Measurements from ENCODE around the gene CLEC9A.

Gene CLEC9A

DNA sequence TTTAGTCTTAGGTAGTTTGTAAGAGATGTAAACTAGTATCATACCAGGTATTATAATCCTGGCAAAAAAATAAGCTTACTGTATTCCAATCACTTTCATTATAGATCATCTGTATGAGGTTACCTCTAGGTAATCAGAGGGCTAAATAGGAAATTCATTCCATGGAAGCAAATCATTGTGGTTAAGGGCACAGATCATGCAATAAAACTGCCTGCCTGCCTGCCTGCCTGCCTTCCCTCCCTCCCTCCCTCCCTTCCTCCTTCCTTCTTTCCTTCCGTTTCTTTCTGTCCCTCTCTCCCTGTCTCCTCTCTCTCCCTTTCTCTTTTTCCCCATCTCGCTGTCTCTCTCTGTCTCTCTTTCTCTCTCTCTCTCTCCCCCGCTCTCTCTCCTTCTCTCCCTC is 3.2 kb upstream of the CLEC9A start:
- no peaks in the 10 kb centered on the region for H3K27me3 ChIP-seq (ENCODE audit: control insufficient read depth in 1 of 2, insufficient read depth in 2 of 2, low read length in 2 of 2)
- H3K36me3 ChIP-seq (ENCODE audit: insufficient read depth, low read length): no peaks in the 10 kb centered on the region
- H3K4me3 ChIP-seq (ENCODE audit: low read depth in 1 of 2, low read length in 2 of 2): no peak overlapping the region
- no peak overlapping the region for H3K9ac ChIP-seq (ENCODE audit: low read length)
- no peaks in the 10 kb centered on the region for H3K4me1 ChIP-seq (ENCODE audit: insufficient read depth, low read length)
- no peak overlapping the region for H3K27ac ChIP-seq (ENCODE audit: low read depth, low read length)
- no peaks in the 10 kb centered on the region for H3K9me3 ChIP-seq (ENCODE audit: low read length)

DNA sequence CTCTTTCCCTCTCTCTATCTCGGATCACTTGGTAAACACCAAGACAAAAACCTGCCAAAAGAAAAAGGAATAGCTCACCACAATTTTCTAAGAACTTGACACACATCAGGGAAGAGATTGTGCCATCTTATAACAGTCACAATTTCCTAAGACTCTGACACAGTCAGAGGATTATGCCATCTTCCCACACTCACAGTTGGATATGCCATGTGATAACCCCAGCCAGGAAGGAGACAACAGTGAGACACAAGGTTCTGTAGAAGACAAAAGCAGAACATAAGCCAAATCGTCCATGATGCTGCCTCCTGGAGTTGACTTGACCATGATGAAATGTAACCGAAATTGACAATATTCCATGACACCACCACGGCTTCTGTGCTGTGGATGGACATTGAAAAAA is 2.8 kb upstream of the CLEC9A start:
- Histone ChIP-seq H3K4me1 (ENCODE audit: insufficient read depth, low read length) (no peaks in the 10 kb centered on the region), H3K27ac (ENCODE audit: low read depth, low read length) (no peak overlapping the region), H3K9ac (ENCODE audit: low read length) (no peak overlapping the region), H3K36me3 (ENCODE audit: insufficient read depth, low read length) (no peaks in the 10 kb centered on the region), H3K4me3 (ENCODE audit: low read depth in 1 of 2, low read length in 2 of 2) (no peak overlapping the region), H3K9me3 (ENCODE audit: low read length) (no peaks in the 10 kb centered on the region), H3K27me3 (ENCODE audit: control insufficient read depth in 1 of 2, insufficient read depth in 2 of 2, low read length in 2 of 2) (no peaks in the 10 kb centered on the region)

- H3K4me3 ChIP-seq (ENCODE audit: low read depth in 1 of 2, low read length in 2 of 2): no peak overlapping the region
- no peaks in the 10 kb centered on the region for H3K9me3 ChIP-seq (ENCODE audit: low read length)
- no peak overlapping the region for H3K9ac ChIP-seq (ENCODE audit: low read length)
- H3K27ac ChIP-seq (ENCODE audit: low read depth, low read length): no peak overlapping the region
- H3K27me3 ChIP-seq (ENCODE audit: control insufficient read depth in 1 of 2, insufficient read depth in 2 of 2, low read length in 2 of 2): no peaks in the 10 kb centered on the region
- no peaks in the 10 kb centered on the region for H3K4me1 ChIP-seq (ENCODE audit: insufficient read depth, low read length)
- H3K36me3 ChIP-seq (ENCODE audit: insufficient read depth, low read length): no peaks in the 10 kb centered on the region
These were observed 839 bp downstream of the CLEC9A start for GRCh38 chr12:10031321-10031720.

DNA sequence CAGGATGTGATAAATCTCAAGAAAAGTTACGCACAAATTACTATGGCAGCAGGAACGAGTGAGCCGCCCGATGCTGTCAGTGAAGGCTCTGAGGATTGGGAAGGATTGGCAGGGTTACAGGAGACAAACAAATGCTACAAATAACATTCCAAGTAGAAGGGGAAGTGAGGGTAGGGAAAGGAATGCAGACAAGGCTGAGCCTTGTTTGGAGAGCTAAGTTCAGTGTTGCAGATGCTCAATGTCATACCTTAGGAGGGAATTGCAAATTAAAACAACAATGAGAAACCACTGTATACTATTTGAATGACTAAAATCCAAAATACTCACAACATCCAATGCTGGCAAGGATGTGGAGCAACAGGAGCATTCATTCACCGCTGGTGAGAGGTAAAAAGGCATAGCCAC is 1.3 kb downstream of the CLEC9A start:
- Histone ChIP-seq H3K27ac (ENCODE audit: low read depth, low read length) (no peak overlapping the region), H3K27me3 (ENCODE audit: control insufficient read depth in 1 of 2, insufficient read depth in 2 of 2, low read length in 2 of 2) (no peaks in the 10 kb centered on the region), H3K9ac (ENCODE audit: low read length) (no peak overlapping the region), H3K9me3 (ENCODE audit: low read length) (no peaks in the 10 kb centered on the region), H3K4me3 (ENCODE audit: low read depth in 1 of 2, low read length in 2 of 2) (no peak overlapping the region), H3K4me1 (ENCODE audit: insufficient read depth, low read length) (no peaks in the 10 kb centered on the region), H3K36me3 (ENCODE audit: insufficient read depth, low read length) (no peaks in the 10 kb centered on the region)

- no peak overlapping the region for H3K27ac ChIP-seq (ENCODE audit: low read depth, low read length)
These were observed 3.5 kb downstream of the CLEC9A start for GRCh38 chr12:10033783-10034545.

DNA sequence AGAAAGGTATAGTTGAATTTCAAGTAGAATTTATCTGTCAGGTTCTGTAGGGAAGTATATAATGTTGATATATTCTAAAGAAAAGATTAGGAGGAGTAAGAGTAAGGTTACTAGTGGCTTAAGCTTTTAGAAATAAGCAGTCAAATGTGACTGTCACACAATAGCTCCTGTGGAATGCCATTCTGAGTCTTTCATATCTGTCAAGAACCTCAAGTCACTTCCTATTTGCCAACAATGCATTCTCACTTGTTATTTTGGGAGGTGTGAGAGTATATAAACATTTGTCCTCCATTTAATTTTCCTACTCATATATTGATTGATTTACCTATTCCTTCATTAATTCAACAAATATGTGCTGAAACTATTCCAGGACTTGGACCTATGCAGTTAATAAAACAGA is 11.7 kb downstream of the CLEC9A start:
- H3K4me1 ChIP-seq (ENCODE audit: insufficient read depth, low read length): no peaks in the 10 kb centered on the region
- no peak overlapping the region for H3K27ac ChIP-seq (ENCODE audit: low read depth, low read length)
- H3K4me3 ChIP-seq (ENCODE audit: low read depth in 1 of 2, low read length in 2 of 2): no peak overlapping the region
- no peak overlapping the region for H3K9ac ChIP-seq (ENCODE audit: low read length)
- no peaks in the 10 kb centered on the region for H3K36me3 ChIP-seq (ENCODE audit: insufficient read depth, low read length)
- no peaks in the 10 kb centered on the region for H3K9me3 ChIP-seq (ENCODE audit: low read length)
- H3K27me3 ChIP-seq (ENCODE audit: control insufficient read depth in 1 of 2, insufficient read depth in 2 of 2, low read length in 2 of 2): no peaks in the 10 kb centered on the region

More at GRCh38 chr12:10033783-10034545, 3.5 kb downstream of the CLEC9A start:
- Histone ChIP-seq H3K9me3 (ENCODE audit: low read length) (no peaks in the 10 kb centered on the region), H3K9ac (ENCODE audit: low read length) (no peak overlapping the region), H3K36me3 (ENCODE audit: insufficient read depth, low read length) (no peaks in the 10 kb centered on the region), H3K4me1 (ENCODE audit: insufficient read depth, low read length) (no peaks in the 10 kb centered on the region), H3K4me3 (ENCODE audit: low read depth in 1 of 2, low read length in 2 of 2) (no peak overlapping the region), H3K27me3 (ENCODE audit: control insufficient read depth in 1 of 2, insufficient read depth in 2 of 2, low read length in 2 of 2) (no peaks in the 10 kb centered on the region)

- no peaks in the 10 kb centered on the region for H3K9me3 ChIP-seq (ENCODE audit: low read length)
- H3K4me1 ChIP-seq (ENCODE audit: insufficient read depth, low read length): no peaks in the 10 kb centered on the region
- no peak overlapping the region for H3K4me3 ChIP-seq (ENCODE audit: low read depth in 1 of 2, low read length in 2 of 2)
- no peaks in the 10 kb centered on the region for H3K36me3 ChIP-seq (ENCODE audit: insufficient read depth, low read length)
- H3K27ac ChIP-seq (ENCODE audit: low read depth, low read length): no peak overlapping the region
- H3K9ac ChIP-seq (ENCODE audit: low read length): no peak overlapping the region
- H3K27me3 ChIP-seq (ENCODE audit: control insufficient read depth in 1 of 2, insufficient read depth in 2 of 2, low read length in 2 of 2): no peaks in the 10 kb centered on the region
These were observed 18.0 kb downstream of the CLEC9A start for GRCh38 chr12:10048526-10048925.

GRCh38 chr12:10052193-10052913 is 21.9 kb downstream of the CLEC9A start:
- no peaks in the 10 kb centered on the region for H3K27me3 ChIP-seq (ENCODE audit: control insufficient read depth in 1 of 2, insufficient read depth in 2 of 2, low read length in 2 of 2)
- H3K4me1 ChIP-seq (ENCODE audit: insufficient read depth, low read length): no peaks in the 10 kb centered on the region
- H3K4me3 ChIP-seq (ENCODE audit: low read depth in 1 of 2, low read length in 2 of 2): no peak overlapping the region
- no peaks in the 10 kb centered on the region for H3K36me3 ChIP-seq (ENCODE audit: insufficient read depth, low read length)
- H3K27ac ChIP-seq (ENCODE audit: low read depth, low read length): no peak overlapping the region
- H3K9me3 ChIP-seq (ENCODE audit: low read length): no peaks in the 10 kb centered on the region
- H3K9ac ChIP-seq (ENCODE audit: low read length): no peak overlapping the region

GRCh38 chr12:10058387-10058786 is 27.9 kb downstream of the CLEC9A start:
- Histone ChIP-seq H3K4me3 (ENCODE audit: low read depth in 1 of 2, low read length in 2 of 2) (no peak overlapping the region), H3K4me1 (ENCODE audit: insufficient read depth, low read length) (no peaks in the 10 kb centered on the region), H3K27ac (ENCODE audit: low read depth, low read length) (no peak overlapping the region), H3K9ac (ENCODE audit: low read length) (no peak overlapping the region), H3K9me3 (ENCODE audit: low read length) (no peaks in the 10 kb centered on the region), H3K27me3 (ENCODE audit: control insufficient read depth in 1 of 2, insufficient read depth in 2 of 2, low read length in 2 of 2) (no peaks in the 10 kb centered on the region), H3K36me3 (ENCODE audit: insufficient read depth, low read length) (no peaks in the 10 kb centered on the region)

DNA sequence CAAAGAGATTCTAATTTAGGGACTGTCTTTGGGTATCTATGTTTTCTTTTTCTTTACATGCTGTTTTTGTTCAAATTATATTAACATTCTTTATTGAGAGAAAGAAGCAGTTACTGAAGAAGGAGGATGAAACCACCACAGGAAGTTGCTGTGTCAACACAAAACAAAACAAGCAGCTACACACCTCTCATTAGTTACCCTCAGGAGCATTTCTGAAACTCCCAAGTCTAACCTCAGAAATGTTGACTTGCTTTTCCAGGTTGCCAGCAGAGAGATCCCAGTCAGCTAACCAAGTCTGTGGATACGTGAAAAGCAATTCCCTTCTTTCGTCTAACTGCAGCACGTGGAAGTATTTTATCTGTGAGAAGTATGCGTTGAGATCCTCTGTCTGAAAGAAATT is 34.8 kb downstream of the CLEC9A start:
- Histone ChIP-seq H3K4me3 (ENCODE audit: low read depth in 1 of 2, low read length in 2 of 2) (no peak overlapping the region), H3K27ac (ENCODE audit: low read depth, low read length) (no peak overlapping the region), H3K9ac (ENCODE audit: low read length) (no peak overlapping the region), H3K27me3 (ENCODE audit: control insufficient read depth in 1 of 2, insufficient read depth in 2 of 2, low read length in 2 of 2) (no peaks in the 10 kb centered on the region), H3K4me1 (ENCODE audit: insufficient read depth, low read length) (peaks cover 5% of the 10 kb centered on the region), H3K36me3 (ENCODE audit: insufficient read depth, low read length) (no peaks in the 10 kb centered on the region), H3K9me3 (ENCODE audit: low read length) (no peaks in the 10 kb centered on the region)

DNA sequence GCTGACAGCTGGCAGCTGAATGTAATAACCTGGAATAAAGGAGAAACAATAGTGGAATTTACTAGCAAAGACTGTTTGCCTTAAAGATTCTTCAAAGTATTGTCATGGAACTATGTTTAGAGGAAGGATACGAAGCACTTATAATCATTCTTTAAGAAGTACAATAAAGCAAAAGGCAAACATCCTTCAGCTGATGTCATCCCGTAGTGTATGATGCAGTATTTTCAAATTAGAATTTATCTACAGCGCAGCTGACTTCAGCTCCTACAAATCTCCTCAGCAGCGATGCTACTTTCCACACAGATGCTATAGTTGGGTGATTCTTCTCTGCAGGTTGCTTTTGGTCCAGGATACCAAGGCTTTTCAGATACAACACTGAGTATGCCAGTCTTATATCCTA is 36.8 kb downstream of the CLEC9A start:
- Histone ChIP-seq H3K4me3 (ENCODE audit: low read depth in 1 of 2, low read length in 2 of 2) (no peak overlapping the region), H3K4me1 (ENCODE audit: insufficient read depth, low read length) (peaks cover 5% of the 10 kb centered on the region), H3K9ac (ENCODE audit: low read length) (no peak overlapping the region), H3K36me3 (ENCODE audit: insufficient read depth, low read length) (no peaks in the 10 kb centered on the region), H3K9me3 (ENCODE audit: low read length) (no peaks in the 10 kb centered on the region), H3K27ac (ENCODE audit: low read depth, low read length) (no peak overlapping the region), H3K27me3 (ENCODE audit: control insufficient read depth in 1 of 2, insufficient read depth in 2 of 2, low read length in 2 of 2) (no peaks in the 10 kb centered on the region)

- Histone ChIP-seq H3K4me3 (ENCODE audit: low read depth in 1 of 2, low read length in 2 of 2) (no peak overlapping the region), H3K4me1 (ENCODE audit: insufficient read depth, low read length) (peaks cover 5% of the 10 kb centered on the region), H3K27me3 (ENCODE audit: control insufficient read depth in 1 of 2, insufficient read depth in 2 of 2, low read length in 2 of 2) (no peaks in the 10 kb centered on the region), H3K9ac (ENCODE audit: low read length) (no peak overlapping the region), H3K9me3 (ENCODE audit: low read length) (no peaks in the 10 kb centered on the region), H3K36me3 (ENCODE audit: insufficient read depth, low read length) (no peaks in the 10 kb centered on the region), H3K27ac (ENCODE audit: low read depth, low read length) (no peak overlapping the region)
These were observed 37.5 kb downstream of the CLEC9A start for GRCh38 chr12:10067942-10068341.
